K562 (cell line): Measurements from ENCODE around the gene AQP2. TPM values are rescaled to one million over a fixed set of nuclear protein-coding genes. Genes with fewer than 3 reads are reported as not detected.

Source experiments
- ARID4B ChIP-seq: sonication (generic); formaldehyde crosslinking; IDR thresholded peaks from 2 replicates; pipeline ENCODE4 v1.8.0; 2022; ENCODE audit warnings: mild to moderate bottlenecking, missing genetic modification reagents
- E2F5 ChIP-seq: sonication (generic); formaldehyde crosslinking; IDR thresholded peaks from 2 replicates; pipeline ENCODE4 v1.8.0; 2022; ENCODE audit warnings: mild to moderate bottlenecking, missing genetic modification reagents
- FOSL1 ChIP-seq: fragments of 200-800 bp; sonication (Bioruptor generic); conservative IDR thresholded peaks from 2 replicates; pipeline ENCODE4 v1.6.1; 2016; ENCODE audit warnings: missing genetic modification characterization, missing compliant biosample characterization
- YBX1 ChIP-seq: fragments of 450-650 bp; IDR thresholded peaks from 2 replicates; pipeline ENCODE4 v1.7.1; 2016; ENCODE audit warnings: mild to moderate bottlenecking
- polyA plus RNA-seq, 8 experiments: library from polyadenylated mRNA; depleted of rRNA in 4 of 8; stranded (reverse) in 5 of 8; unstranded in 3 of 8; fragments of >200 nt; fragmentation: Nextera tagmentation in 2 of 8; fragmentation: Illumina TruSeq in 1 of 8; extraction: Ambion mirVana in 2 of 8; extraction: Trizol in 1 of 8; gene quantifications; 2 replicates each; pipeline versions ENCODE4 v1.2.1 to v1.2.3, GENCODE V29; 2011 to 2014; ENCODE audit warnings: inconsistent platforms in 1 of 8, missing spikeins in 1 of 8
- total RNA-seq, 7 experiments: library from RNA; depleted of rRNA in 6 of 7; stranded (reverse); fragments of >200 nt in 6 of 7; fragmentation: Illumina TruSeq in 2 of 7; extraction: Trizol in 2 of 7; gene quantifications; 2 replicates each; pipeline versions ENCODE4 v1.2.1 to v1.2.3, GENCODE V29; 2011 to 2021; ENCODE audit warnings: low replicate concordance in 1 of 7

The AQP2 gene
- total and polyA plus RNA-seq, 9 of the 15 experiments (the other 6 are each of a cell fraction or from before 2014, with no cell fraction given), result not detected

- TF ChIP-seq ARID4B (CRISPR knock-in tag) (no peak), FOSL1 (tag) (peak; percentile 77), E2F5 (CRISPR knock-in tag) (no peak), YBX1 (no peak)
Observed at GRCh38 chr12:49930515-49931288, 19.8 kb upstream of the AQP2 start (continued).
